Brain microvascular endothelial cell (primary cell): ENCODE data around the gene EPG5.
A peak's percentile ranks its signal among the peaks of the same experiment; 100 is the strongest.

Experiments
- DNase-seq: peaks from one replicate; pipeline ENCODE4 v3.0.0-alpha.2; 2020
- H3K27ac ChIP-seq: fragments of 250-450 bp; sonication (Bioruptor Pico); 2 replicates; pipeline ENCODE4 v1.5.1; 2020; ENCODE audit warnings: mild to moderate bottlenecking, moderate library complexity
- H3K27me3 ChIP-seq: fragments of 250-450 bp; sonication (Bioruptor Pico); replicated peaks from 2 replicates; pipeline ENCODE4 v1.5.1; 2020; ENCODE audit warnings: mild to moderate bottlenecking
- H3K36me3 ChIP-seq: fragments of 250-450 bp; sonication (Bioruptor Pico); replicated peaks from 2 replicates; pipeline ENCODE4 v1.5.1; 2020; ENCODE audit warnings: mild to moderate bottlenecking
- H3K4me3 ChIP-seq: 2 replicates; pipeline ENCODE4 v1.5.1; 2011; ENCODE audit warnings: low read depth, mild to moderate bottlenecking, control low read depth, low read length, moderate library complexity
- CTCF ChIP-seq: IDR thresholded peaks from 2 replicates; pipeline ENCODE4 v1.5.1; 2011; ENCODE audit warnings: low read depth, mild to moderate bottlenecking, moderate library complexity, low read length, control low read depth, inconsistent platforms; ENCODE audit errors: missing control alignments
- in situ Hi-C: cut with HindIII; loops from 2 replicates; pipeline ENCODE4 v1.10.0; 2017; ENCODE audit warnings: low sequenced_read_pairs, low pct_ligation_motif_present

Gene EPG5

DNA sequence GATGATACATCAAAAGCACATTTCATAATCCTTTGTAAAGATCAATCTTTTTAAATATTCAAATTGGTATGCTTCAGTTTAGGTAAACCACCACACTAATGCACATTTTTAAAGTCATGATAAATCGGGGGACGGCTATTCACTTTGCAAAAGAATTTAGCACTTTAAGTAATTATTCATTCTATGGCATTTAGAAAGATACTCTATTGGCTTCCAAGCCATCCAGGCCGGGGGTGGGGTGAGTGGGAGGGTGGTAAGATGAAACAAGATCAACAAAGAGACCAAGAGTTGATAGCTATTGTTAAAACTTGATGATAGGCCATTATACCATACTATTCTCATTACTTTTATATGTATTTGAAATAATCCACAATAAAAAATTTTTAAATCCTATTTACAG is 41.0 kb downstream of the EPG5 start:
- no peak overlapping the region for H3K4me3 ChIP-seq
- H3K27ac ChIP-seq: no peak overlapping the region
- peaks cover 72% of the 10 kb centered on the region for H3K36me3 ChIP-seq
- no peak for DNase-seq
- H3K27me3 ChIP-seq: no peaks in the 10 kb centered on the region
- in situ Hi-C loops: no loop called here
- TF ChIP-seq CTCF: no peak

DNA sequence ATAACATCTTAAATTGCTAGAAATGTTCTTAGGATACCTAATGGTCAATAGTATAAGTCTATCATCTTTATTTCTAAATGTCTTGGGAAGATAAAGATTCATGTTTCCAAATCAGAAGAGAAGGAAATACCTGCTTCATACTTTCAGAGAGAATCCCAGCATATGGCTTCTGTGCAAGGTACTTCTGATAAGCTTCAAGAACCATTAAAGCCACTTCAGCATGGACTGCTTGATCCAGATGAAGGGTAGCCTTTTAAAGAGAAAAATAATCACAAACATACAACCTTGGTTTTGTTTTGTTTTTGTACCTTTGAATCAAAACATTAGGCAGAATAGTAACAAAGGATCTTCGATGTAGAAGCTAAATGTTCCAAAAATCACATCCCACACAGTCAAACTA is 44.0 kb downstream of the EPG5 start:
- Histone ChIP-seq H3K27me3 (no peaks in the 10 kb centered on the region), H3K36me3 (peaks cover 62% of the 10 kb centered on the region), H3K4me3 (no peak overlapping the region), H3K27ac (no peak overlapping the region)
- DNase-seq: no peak
- TF ChIP-seq CTCF: no peak
- in situ Hi-C loops: loop anchor here (25.0 kb wide), 1 partner anchor 164 kb away; the partner anchor contains the start of gene ATP5F1A

GRCh38 chr18:45920367-45920766 is 46.8 kb downstream of the EPG5 start:
- in situ Hi-C loops: loop anchor here (25.0 kb wide), 1 partner anchor 167 kb away; the partner anchor contains the start of gene ATP5F1A
- H3K27me3 ChIP-seq: no peaks in the 10 kb centered on the region
- H3K27ac ChIP-seq: no peak overlapping the region
- peaks cover 67% of the 10 kb centered on the region for H3K36me3 ChIP-seq
- peak; percentile 30 for DNase-seq
- no peak overlapping the region for H3K4me3 ChIP-seq
- no peak for TF ChIP-seq CTCF

DNA sequence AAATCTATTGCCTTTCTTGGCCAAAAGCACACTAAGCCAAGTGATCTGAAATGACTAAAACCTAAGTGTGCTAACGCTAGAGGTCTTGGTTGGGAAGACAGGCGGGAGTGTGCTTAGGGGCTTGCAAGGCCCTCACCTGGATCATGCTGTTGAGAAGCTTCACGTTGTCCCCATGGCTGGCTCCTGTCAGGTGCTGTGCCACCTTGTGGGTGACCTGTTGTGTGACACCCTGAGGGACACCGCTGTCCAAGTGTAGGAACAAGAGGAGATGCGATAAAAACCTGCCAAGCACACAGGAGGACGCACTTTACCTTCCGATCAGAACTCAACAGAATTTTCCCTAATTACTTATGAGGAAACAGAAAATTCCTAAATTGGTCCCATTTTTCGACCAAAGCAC is 50.8 kb downstream of the EPG5 start:
- Histone ChIP-seq H3K27ac (no peak overlapping the region), H3K4me3 (no peak overlapping the region), H3K36me3 (peaks cover 68% of the 10 kb centered on the region), H3K27me3 (no peaks in the 10 kb centered on the region)
- in situ Hi-C loops: loop anchor here (25.0 kb wide), 1 partner anchor 171 kb away; the partner anchor contains the start of gene ATP5F1A
- no peak for DNase-seq
- peak; percentile 25 for TF ChIP-seq CTCF

DNA sequence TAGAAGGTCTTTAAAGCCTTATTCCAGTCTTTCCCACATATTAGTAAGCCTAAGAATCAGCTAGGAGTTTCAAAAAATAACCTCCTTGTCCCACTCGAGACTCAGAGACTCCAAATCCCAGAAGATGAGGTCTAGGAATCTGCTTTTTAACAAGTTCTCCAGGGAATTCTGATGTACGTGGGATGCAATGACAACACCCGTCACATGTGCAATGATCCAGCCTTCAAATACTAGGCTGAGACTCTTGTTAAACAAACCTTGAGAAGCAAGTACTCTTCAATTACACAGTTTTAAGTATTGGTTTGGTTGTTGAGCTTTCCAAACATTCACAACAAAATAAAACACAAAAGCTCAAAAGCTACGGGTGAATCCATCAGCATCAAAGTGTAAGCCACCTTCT is 53.9 kb downstream of the EPG5 start:
- Histone ChIP-seq H3K36me3 (peaks cover 70% of the 10 kb centered on the region), H3K27me3 (no peaks in the 10 kb centered on the region), H3K27ac (no peak overlapping the region), H3K4me3 (no peak overlapping the region)
- TF ChIP-seq CTCF: no peak
- no peak for DNase-seq
- in situ Hi-C loops: loop anchor here (25.0 kb wide), 1 partner anchor 174 kb away; the partner anchor contains the start of gene ATP5F1A

GRCh38 chr18:45910405-45911023 is 56.6 kb downstream of the EPG5 start:
- Histone ChIP-seq H3K27me3 (no peaks in the 10 kb centered on the region), H3K4me3 (no peak overlapping the region), H3K36me3 (peaks cover 74% of the 10 kb centered on the region), H3K27ac (no peak overlapping the region)
- in situ Hi-C loops: loop anchor here (25.0 kb wide), 1 partner anchor 177 kb away; the partner anchor contains the start of gene ATP5F1A
- peak; percentile 94 for TF ChIP-seq CTCF
- DNase-seq: peak; percentile 26
